ENCODE data around the gene DDX49.

DNA sequence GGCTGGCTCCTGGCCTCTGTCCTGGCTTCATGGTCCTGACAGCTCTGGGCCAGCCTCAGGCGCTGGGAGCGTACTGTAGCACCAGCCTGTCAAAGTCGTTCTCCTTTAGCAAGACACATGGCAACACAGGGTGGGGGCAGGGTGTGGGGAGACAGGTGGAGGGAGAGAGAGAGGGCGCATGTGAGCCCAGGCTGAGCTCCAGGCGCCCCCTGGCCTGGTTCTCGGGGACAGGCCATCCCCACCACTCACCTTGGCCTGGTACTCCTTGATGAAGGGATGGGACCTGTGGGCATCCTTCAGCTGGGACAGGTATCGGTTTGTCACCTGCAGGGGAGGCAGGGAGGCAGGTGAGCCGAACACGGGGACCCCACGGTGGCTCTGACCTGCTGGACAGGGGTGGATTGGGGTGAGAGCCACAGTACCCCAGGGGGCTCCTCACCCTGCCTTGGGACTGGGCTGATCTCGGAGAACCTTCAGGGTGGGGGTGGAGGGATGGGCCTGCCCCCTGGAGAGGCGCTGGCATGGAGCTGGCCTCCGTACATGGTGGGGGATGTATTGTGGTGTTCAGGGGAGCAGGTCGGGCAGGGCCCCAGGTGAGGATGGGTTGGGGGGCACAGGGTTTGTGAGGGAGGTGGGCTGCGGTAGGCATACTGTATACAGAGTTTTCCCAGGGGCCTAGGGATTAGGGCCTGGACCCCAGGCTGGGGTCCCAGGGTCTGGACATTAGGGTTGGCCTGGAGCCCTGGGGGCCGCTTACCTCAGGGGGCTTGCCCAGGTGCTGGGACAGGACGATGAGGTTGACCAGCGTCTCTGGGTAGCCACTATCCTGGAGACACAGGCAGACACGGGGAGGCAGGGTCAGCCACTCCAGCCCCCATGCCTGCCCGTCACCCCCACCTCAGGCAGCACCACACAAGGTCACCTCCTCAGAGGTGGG is 19.6 kb upstream of the DDX49 start:
- TF ChIP-seq, protein P1, sequence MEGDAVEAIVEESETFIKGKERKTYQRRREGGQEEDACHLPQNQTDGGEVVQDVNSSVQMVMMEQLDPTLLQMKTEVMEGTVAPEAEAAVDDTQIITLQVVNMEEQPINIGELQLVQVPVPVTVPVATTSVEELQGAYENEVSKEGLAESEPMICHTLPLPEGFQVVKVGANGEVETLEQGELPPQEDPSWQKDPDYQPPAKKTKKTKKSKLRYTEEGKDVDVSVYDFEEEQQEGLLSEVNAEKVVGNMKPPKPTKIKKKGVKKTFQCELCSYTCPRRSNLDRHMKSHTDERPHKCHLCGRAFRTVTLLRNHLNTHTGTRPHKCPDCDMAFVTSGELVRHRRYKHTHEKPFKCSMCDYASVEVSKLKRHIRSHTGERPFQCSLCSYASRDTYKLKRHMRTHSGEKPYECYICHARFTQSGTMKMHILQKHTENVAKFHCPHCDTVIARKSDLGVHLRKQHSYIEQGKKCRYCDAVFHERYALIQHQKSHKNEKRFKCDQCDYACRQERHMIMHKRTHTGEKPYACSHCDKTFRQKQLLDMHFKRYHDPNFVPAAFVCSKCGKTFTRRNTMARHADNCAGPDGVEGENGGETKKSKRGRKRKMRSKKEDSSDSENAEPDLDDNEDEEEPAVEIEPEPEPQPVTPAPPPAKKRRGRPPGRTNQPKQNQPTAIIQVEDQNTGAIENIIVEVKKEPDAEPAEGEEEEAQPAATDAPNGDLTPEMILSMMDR (IDR thresholded peaks at IDR 0.05): no peak
- TF ChIP-seq POLR2AphosphoS5 (IDR thresholded peaks at IDR 0.05): no peak
- TF ChIP-seq POLR2A (IDR thresholded peaks at IDR 0.05): no peak
- no peak for TF ChIP-seq EP300 (IDR thresholded peaks at IDR 0.05)

All from gastroesophageal sphincter (tissue), 3 donors.